Coronary artery (tissue), 2 donors: ENCODE data around the gene METTL23.
"Not testable (repeated sequence)": the region's sequence is repeated elsewhere in the genome, so short reads cannot be mapped to it uniquely, and the experiment has no call there.

Experiments used
- DNase-seq: peaks from one replicate; pipeline ENCODE4 v3.0.0-alpha.2; 2017; ENCODE audit warnings: low spot score
- H3K27ac ChIP-seq, 2 donors: fragments of 200-600 bp; sonication (generic); one replicate each; pipeline ENCODE4 v1.5.1; 2016 to 2019
- H3K4me3 ChIP-seq: fragments of 200-600 bp; sonication (generic); 2 replicates; pipeline ENCODE4 v1.5.1; 2016; ENCODE audit warnings: mild to moderate bottlenecking, moderate library complexity
- CTCF ChIP-seq: fragments of 200-600 bp; sonication (generic); IDR thresholded peaks from one replicate; pipeline ENCODE4 v1.5.1; 2019; ENCODE audit warnings: antibody characterized with exemption

METTL23 gene

GRCh38 chr17:76737082-76737675, 10.5 kb downstream of the METTL23 start, which contains the start of gene SRSF2:
Gene SRSF2 (minus strand): TSS chr17:76737331. CDS start chr17:76737160, 171 bp downstream.
- DNase-seq, result peak; percentile 99
- peak within 1 kb of the TSS; percentile 98 to 99 for H3K27ac ChIP-seq
- peak within 1 kb of the TSS; percentile 96 for H3K4me3 ChIP-seq
- TF ChIP-seq CTCF, result no peak

GRCh38 chr17:76737676-76738467, 11.2 kb downstream of the METTL23 start, which contains the start of gene MFSD11:
Gene MFSD11 (plus strand): TSS chr17:76738119. CDS start chr17:76738353, 234 bp downstream.
- Histone ChIP-seq H3K4me3 (peak within 1 kb of the TSS; percentile 96), H3K27ac (peak within 1 kb of the TSS; percentile 98 to 99)
- no peak for DNase-seq
- no peak for TF ChIP-seq CTCF

- H3K4me3 ChIP-seq, result peak overlapping the region; percentile 96
- DNase-seq, result no peak
- peak overlapping the region; percentile 98 to 99 for H3K27ac ChIP-seq
- no peak for TF ChIP-seq CTCF
These were observed 11.8 kb downstream of the METTL23 start for GRCh38 chr17:76738468-76738850.

- not testable (repeated sequence) for H3K4me3 ChIP-seq, DNase-seq
- peak overlapping the region in 1 of 2 donors; percentile 68 for H3K27ac ChIP-seq
These were observed 13.0 kb downstream of the METTL23 start for GRCh38 chr17:76739568-76740115.

- TF ChIP-seq CTCF, result no peak
- DNase-seq, result no peak
- Histone ChIP-seq H3K4me3 (no peak overlapping the region), H3K27ac (peak overlapping the region; percentile 64 to 68)
These were observed 13.9 kb downstream of the METTL23 start for GRCh38 chr17:76740329-76741118.

- no peak overlapping the region for H3K27ac ChIP-seq
- TF ChIP-seq CTCF, result no peak
- H3K4me3 ChIP-seq, result no peak overlapping the region
- no peak for DNase-seq
These were observed 16.3 kb downstream of the METTL23 start for GRCh38 chr17:76742958-76743357.

GRCh38 chr17:76744747-76745146, 18.1 kb downstream of the METTL23 start:
- no peak overlapping the region for H3K4me3 ChIP-seq
- TF ChIP-seq CTCF, result no peak
- no peak for DNase-seq
- H3K27ac ChIP-seq, result no peak overlapping the region

GRCh38 chr17:76745785-76746184, 19.1 kb downstream of the METTL23 start:
- not testable (repeated sequence) for H3K27ac ChIP-seq, H3K4me3 ChIP-seq, DNase-seq
